ENCODE results near the gene LMX1A.

LMX1A gene

DNA sequence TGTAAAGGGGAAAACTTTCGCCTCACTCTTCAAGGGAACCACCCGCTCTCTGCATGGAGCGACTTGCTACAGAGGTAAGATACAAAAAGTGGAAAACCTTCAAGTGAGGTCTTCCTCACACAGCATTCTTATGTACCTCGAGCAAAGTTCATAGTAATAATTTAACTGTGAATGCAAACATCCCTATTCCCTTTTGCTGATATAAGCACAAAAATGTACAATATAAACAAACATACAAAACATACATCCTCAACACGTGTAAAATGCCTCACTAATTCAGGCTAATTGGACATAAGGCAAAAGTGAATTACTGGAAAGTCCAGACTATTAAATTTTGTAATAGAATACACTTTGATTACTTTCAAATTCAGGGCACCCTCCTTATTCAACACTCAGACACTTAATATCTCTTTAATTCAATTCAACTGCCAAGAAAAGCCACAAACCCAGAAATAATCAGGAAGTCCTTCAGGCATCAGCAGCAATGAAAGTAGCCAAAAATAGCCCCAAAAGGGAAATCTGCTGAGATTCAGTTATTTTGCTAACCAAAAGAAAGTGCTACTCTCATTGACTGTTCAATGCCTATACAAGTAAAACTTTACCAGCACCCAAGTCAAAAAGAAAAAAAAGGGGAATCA, 15.2 kb upstream of the LMX1A start:
- TF ChIP-seq YY1 (tag by site-specific recombination; IDR thresholded peaks at IDR 0.05) (no peak), ZBTB1 (tag by site-specific recombination; IDR thresholded peaks at IDR 0.05) (no peak), ZNF350 (tag by site-specific recombination; IDR thresholded peaks at IDR 0.05) (no peak), ZNF335 (tag by site-specific recombination; conservative IDR thresholded peaks at IDR 0.05) (no peak), ZNF776 (tag by site-specific recombination; IDR thresholded peaks at IDR 0.05; ENCODE audit: borderline replicate concordance) (no peak), ZIC2 (tag by site-specific recombination; IDR thresholded peaks at IDR 0.05) (no peak), MEIS1 (CRISPR knock-in tag; IDR thresholded peaks at IDR 0.05; ENCODE audit: borderline replicate concordance) (no peak), ZNF768 (tag by site-specific recombination; IDR thresholded peaks at IDR 0.05) (no peak), OVOL3 (tag by site-specific recombination; IDR thresholded peaks at IDR 0.05) (no peak), ZNF19 (tag by site-specific recombination; IDR thresholded peaks at IDR 0.05; ENCODE audit: low read depth) (no peak)
- TF ChIP-seq, protein P1, sequence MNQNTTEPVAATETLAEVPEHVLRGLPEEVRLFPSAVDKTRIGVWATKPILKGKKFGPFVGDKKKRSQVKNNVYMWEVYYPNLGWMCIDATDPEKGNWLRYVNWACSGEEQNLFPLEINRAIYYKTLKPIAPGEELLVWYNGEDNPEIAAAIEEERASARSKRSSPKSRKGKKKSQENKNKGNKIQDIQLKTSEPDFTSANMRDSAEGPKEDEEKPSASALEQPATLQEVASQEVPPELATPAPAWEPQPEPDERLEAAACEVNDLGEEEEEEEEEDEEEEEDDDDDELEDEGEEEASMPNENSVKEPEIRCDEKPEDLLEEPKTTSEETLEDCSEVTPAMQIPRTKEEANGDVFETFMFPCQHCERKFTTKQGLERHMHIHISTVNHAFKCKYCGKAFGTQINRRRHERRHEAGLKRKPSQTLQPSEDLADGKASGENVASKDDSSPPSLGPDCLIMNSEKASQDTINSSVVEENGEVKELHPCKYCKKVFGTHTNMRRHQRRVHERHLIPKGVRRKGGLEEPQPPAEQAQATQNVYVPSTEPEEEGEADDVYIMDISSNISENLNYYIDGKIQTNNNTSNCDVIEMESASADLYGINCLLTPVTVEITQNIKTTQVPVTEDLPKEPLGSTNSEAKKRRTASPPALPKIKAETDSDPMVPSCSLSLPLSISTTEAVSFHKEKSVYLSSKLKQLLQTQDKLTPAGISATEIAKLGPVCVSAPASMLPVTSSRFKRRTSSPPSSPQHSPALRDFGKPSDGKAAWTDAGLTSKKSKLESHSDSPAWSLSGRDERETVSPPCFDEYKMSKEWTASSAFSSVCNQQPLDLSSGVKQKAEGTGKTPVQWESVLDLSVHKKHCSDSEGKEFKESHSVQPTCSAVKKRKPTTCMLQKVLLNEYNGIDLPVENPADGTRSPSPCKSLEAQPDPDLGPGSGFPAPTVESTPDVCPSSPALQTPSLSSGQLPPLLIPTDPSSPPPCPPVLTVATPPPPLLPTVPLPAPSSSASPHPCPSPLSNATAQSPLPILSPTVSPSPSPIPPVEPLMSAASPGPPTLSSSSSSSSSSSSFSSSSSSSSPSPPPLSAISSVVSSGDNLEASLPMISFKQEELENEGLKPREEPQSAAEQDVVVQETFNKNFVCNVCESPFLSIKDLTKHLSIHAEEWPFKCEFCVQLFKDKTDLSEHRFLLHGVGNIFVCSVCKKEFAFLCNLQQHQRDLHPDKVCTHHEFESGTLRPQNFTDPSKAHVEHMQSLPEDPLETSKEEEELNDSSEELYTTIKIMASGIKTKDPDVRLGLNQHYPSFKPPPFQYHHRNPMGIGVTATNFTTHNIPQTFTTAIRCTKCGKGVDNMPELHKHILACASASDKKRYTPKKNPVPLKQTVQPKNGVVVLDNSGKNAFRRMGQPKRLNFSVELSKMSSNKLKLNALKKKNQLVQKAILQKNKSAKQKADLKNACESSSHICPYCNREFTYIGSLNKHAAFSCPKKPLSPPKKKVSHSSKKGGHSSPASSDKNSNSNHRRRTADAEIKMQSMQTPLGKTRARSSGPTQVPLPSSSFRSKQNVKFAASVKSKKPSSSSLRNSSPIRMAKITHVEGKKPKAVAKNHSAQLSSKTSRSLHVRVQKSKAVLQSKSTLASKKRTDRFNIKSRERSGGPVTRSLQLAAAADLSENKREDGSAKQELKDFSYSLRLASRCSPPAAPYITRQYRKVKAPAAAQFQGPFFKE (tag by site-specific recombination; IDR thresholded peaks at IDR 0.05; ENCODE audit: borderline replicate concordance), result no peak
- TF ChIP-seq, protein P2, sequence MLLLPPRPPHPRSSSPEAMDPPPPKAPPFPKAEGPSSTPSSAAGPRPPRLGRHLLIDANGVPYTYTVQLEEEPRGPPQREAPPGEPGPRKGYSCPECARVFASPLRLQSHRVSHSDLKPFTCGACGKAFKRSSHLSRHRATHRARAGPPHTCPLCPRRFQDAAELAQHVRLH (tag by site-specific recombination; IDR thresholded peaks at IDR 0.05), result no peak
- Histone ChIP-seq H3K4me1 (ENCODE audit: control insufficient read depth, insufficient read depth, low read length) (peaks cover 10% of the 10 kb centered on the region), H3K36me3 (ENCODE audit: control insufficient read depth in 2 of 2, insufficient read depth in 1 of 2, low read length in 2 of 2) (no peaks in the 10 kb centered on the region), H3K9me3 (ENCODE audit: control insufficient read depth, insufficient read depth, low read depth, low read length) (no peaks in the 10 kb centered on the region), H3K27ac (ENCODE audit: extremely low read depth, low read depth, low read length) (no peak overlapping the region), H3K4me3 (ENCODE audit: low read depth, low read length) (no peak overlapping the region)
- CTCF ChIA-PET, result interaction anchor here (0.6 to 5.7 kb wide), 7 partner anchors 21 to 252 kb away, joined by 3 to 125 read pairs (median 21); no protein-coding TSS in a partner anchor
- POLR2A ChIA-PET, result interaction anchor here (0.9 kb wide), 1 partner anchor 184 kb away, joined by 3 read pairs; no protein-coding TSS in a partner anchor

DNA sequence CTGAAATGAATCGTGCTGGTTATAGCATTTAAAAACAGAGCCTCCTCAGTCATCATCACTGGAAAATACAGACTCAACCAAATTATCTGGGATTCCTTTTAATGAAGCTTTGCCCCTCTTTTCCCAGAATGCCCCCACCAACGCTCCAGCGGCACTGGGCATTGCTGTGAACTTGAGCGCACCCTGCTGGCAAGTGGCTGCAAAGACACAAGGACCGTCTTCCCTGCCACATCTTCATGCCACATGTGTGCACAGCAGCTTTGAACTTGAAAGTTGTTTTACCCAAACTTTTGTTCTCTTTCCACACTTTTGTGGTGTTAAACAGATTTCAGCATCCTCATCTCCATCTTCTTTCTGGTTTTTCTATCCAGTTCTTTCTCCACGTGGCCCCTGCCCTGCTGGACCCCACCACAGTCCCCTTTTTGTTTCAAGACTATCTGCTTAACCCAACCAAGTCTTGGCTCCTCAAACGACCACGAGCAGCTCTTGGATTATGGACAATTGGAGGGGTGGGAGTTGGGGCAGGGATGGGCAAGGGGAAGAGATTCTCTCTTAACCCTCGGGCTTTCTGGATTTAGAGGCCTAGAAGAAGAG, 12.8 kb upstream of the LMX1A start:
- no peaks in the 10 kb centered on the region for H3K36me3 ChIP-seq (ENCODE audit: control insufficient read depth in 2 of 2, insufficient read depth in 1 of 2, low read length in 2 of 2)
- ChIA-PET POLR2A (interaction anchor here (0.6 to 1.0 kb wide), 2 partner anchors 111 to 139 kb away, joined by 3 read pairs; no protein-coding TSS in a partner anchor), CTCF (interaction anchor here (0.5 to 5.7 kb wide), 41 partner anchors 9 to 545 kb away, joined by 3 to 125 read pairs (median 5); partner anchors contain the start of gene LMX1A)
- H3K27ac ChIP-seq (ENCODE audit: extremely low read depth, low read depth, low read length), result no peak overlapping the region
- H3K4me3 ChIP-seq (ENCODE audit: low read depth, low read length), result no peak overlapping the region
- H3K9me3 ChIP-seq (ENCODE audit: control insufficient read depth, insufficient read depth, low read depth, low read length), result no peaks in the 10 kb centered on the region
- H3K4me1 ChIP-seq (ENCODE audit: control insufficient read depth, insufficient read depth, low read length), result no peaks in the 10 kb centered on the region
- TF ChIP-seq ZNF654 (tag by site-specific recombination; IDR thresholded peaks at IDR 0.05; ENCODE audit: low read depth), result peak; percentile 70
- TF ChIP-seq ZNF184 (tag by site-specific recombination; IDR thresholded peaks at IDR 0.05), result no peak
- TF ChIP-seq, protein P3, sequence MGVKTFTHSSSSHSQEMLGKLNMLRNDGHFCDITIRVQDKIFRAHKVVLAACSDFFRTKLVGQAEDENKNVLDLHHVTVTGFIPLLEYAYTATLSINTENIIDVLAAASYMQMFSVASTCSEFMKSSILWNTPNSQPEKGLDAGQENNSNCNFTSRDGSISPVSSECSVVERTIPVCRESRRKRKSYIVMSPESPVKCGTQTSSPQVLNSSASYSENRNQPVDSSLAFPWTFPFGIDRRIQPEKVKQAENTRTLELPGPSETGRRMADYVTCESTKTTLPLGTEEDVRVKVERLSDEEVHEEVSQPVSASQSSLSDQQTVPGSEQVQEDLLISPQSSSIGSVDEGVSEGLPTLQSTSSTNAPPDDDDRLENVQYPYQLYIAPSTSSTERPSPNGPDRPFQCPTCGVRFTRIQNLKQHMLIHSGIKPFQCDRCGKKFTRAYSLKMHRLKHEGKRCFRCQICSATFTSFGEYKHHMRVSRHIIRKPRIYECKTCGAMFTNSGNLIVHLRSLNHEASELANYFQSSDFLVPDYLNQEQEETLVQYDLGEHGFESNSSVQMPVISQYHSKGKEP (tag by site-specific recombination; IDR thresholded peaks at IDR 0.05), result no peak
- TF ChIP-seq, protein P4, sequence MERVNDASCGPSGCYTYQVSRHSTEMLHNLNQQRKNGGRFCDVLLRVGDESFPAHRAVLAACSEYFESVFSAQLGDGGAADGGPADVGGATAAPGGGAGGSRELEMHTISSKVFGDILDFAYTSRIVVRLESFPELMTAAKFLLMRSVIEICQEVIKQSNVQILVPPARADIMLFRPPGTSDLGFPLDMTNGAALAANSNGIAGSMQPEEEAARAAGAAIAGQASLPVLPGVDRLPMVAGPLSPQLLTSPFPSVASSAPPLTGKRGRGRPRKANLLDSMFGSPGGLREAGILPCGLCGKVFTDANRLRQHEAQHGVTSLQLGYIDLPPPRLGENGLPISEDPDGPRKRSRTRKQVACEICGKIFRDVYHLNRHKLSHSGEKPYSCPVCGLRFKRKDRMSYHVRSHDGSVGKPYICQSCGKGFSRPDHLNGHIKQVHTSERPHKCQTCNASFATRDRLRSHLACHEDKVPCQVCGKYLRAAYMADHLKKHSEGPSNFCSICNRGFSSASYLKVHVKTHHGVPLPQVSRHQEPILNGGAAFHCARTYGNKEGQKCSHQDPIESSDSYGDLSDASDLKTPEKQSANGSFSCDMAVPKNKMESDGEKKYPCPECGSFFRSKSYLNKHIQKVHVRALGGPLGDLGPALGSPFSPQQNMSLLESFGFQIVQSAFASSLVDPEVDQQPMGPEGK (tag by site-specific recombination; IDR thresholded peaks at IDR 0.05), result no peak
- TF ChIP-seq ZNF510 (tag by site-specific recombination; IDR thresholded peaks at IDR 0.05; ENCODE audit: insufficient replicate concordance), result no peak
- TF ChIP-seq ZNF416 (tag by site-specific recombination; IDR thresholded peaks at IDR 0.05), result no peak
- TF ChIP-seq ZNF76 (tag by site-specific recombination; IDR thresholded peaks at IDR 0.05; ENCODE audit: borderline replicate concordance, low read depth), result peak; percentile 80
- TF ChIP-seq, protein P5, sequence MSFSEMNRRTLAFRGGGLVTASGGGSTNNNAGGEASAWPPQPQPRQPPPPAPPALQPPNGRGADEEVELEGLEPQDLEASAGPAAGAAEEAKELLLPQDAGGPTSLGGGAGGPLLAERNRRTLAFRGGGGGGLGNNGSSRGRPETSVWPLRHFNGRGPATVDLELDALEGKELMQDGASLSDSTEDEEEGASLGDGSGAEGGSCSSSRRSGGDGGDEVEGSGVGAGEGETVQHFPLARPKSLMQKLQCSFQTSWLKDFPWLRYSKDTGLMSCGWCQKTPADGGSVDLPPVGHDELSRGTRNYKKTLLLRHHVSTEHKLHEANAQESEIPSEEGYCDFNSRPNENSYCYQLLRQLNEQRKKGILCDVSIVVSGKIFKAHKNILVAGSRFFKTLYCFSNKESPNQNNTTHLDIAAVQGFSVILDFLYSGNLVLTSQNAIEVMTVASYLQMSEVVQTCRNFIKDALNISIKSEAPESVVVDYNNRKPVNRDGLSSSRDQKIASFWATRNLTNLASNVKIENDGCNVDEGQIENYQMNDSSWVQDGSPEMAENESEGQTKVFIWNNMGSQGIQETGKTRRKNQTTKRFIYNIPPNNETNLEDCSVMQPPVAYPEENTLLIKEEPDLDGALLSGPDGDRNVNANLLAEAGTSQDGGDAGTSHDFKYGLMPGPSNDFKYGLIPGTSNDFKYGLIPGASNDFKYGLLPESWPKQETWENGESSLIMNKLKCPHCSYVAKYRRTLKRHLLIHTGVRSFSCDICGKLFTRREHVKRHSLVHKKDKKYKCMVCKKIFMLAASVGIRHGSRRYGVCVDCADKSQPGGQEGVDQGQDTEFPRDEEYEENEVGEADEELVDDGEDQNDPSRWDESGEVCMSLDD (tag by site-specific recombination; IDR thresholded peaks at IDR 0.05), result no peak
- no peak for TF ChIP-seq ZNF423 (tag by site-specific recombination; IDR thresholded peaks at IDR 0.05)

Measured in HEK293 (cell line).